SH-SY5Y (cell line): ENCODE results near the gene SMYD3.

Experiments
- GATA2 ChIP-seq: IDR thresholded peaks from 2 replicates; pipeline ENCODE4 v1.6.1; 2011; ENCODE audit warnings: mild to moderate bottlenecking, low read depth, low read length
- GATA3 ChIP-seq: IDR thresholded peaks from 2 replicates; pipeline ENCODE4 v1.6.1; 2011; ENCODE audit warnings: low read depth, mild to moderate bottlenecking, low read length, moderate library complexity

DNA sequence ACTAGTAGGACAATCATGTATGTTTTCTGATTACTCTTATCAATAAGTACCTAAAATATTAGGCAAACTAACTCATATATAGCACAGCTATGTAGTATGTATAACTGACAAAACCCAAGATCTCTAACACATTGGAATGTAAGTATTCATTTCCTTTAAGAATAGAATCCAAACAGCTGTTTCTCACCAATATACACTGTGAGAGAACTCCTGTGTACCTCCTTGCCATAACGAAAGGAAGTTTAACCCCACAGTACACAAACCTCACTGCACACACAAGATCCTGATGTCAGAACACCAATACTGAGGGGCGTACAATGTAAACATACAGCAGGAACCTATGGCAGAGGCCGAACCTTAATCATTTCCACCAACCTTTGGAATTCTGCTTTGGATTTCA is 113.0 kb downstream of the SMYD3 start:
- TF ChIP-seq GATA2 (no peak), GATA3 (no peak)
